Raji (cell line): Measurements from ENCODE around the gene CLSTN2.

Experiments used
- POLR2A ChIP-seq: IDR thresholded peaks from 2 replicates; pipeline ENCODE4 v1.6.1; 2011; ENCODE audit warnings: low read depth, low read length, control low read depth; ENCODE audit not compliant: insufficient read depth

Gene CLSTN2

GRCh38 chr3:139970526-139970925 is 35.5 kb downstream of the CLSTN2 start:
- no peak for TF ChIP-seq POLR2A

GRCh38 chr3:139974809-139975425 is 39.9 kb downstream of the CLSTN2 start:
- no peak for TF ChIP-seq POLR2A

GRCh38 chr3:139975594-139976365 is 40.8 kb downstream of the CLSTN2 start:
- no peak for TF ChIP-seq POLR2A

GRCh38 chr3:139978966-139979365 is 44.0 kb downstream of the CLSTN2 start:
- no peak for TF ChIP-seq POLR2A

- TF ChIP-seq POLR2A: no peak
Observed at GRCh38 chr3:139979991-139980390, 45.0 kb downstream of the CLSTN2 start.

GRCh38 chr3:139982404-139982803 is 47.4 kb downstream of the CLSTN2 start:
- TF ChIP-seq POLR2A: no peak

- TF ChIP-seq POLR2A: no peak
Observed at GRCh38 chr3:139985576-139985975, 50.6 kb downstream of the CLSTN2 start.

- TF ChIP-seq POLR2A: no peak
Observed at GRCh38 chr3:139987908-139988307, 52.9 kb downstream of the CLSTN2 start.

GRCh38 chr3:139988472-139989156 is 53.6 kb downstream of the CLSTN2 start:
- no peak for TF ChIP-seq POLR2A

GRCh38 chr3:139994891-139995290 is 59.9 kb downstream of the CLSTN2 start:
- TF ChIP-seq POLR2A: no peak

GRCh38 chr3:140004271-140004670 is 69.3 kb downstream of the CLSTN2 start:
- no peak for TF ChIP-seq POLR2A

GRCh38 chr3:140006331-140006730 is 71.3 kb downstream of the CLSTN2 start:
- no peak for TF ChIP-seq POLR2A

GRCh38 chr3:140007081-140007480 is 72.1 kb downstream of the CLSTN2 start:
- TF ChIP-seq POLR2A: no peak

- no peak for TF ChIP-seq POLR2A
Observed at GRCh38 chr3:140007911-140008869, 73.2 kb downstream of the CLSTN2 start.

- TF ChIP-seq POLR2A: no peak
Observed at GRCh38 chr3:140010391-140010790, 75.4 kb downstream of the CLSTN2 start.
